K562 (cell line): ENCODE measurements around the gene C12orf60.

Source experiments
- ARID4B ChIP-seq: sonication (generic); formaldehyde crosslinking; IDR thresholded peaks from 2 replicates; pipeline ENCODE4 v1.8.0; 2022; ENCODE audit warnings: mild to moderate bottlenecking, missing genetic modification reagents
- BRD9 ChIP-seq: fragments of 450-650 bp; IDR thresholded peaks from 2 replicates; pipeline ENCODE4 v1.6.1; 2018; ENCODE audit warnings: low read depth; ENCODE audit not compliant: partially characterized antibody
- CREB1 ChIP-seq, 2 experiments: sonication (generic) in 1 of 2; formaldehyde crosslinking in 1 of 2; IDR thresholded peaks; 2 replicates each; pipeline versions ENCODE4 v1.6.1 to v1.8.0; 2012 to 2022; ENCODE audit warnings: inconsistent platforms in 1 of 2, mild to moderate bottlenecking in 1 of 2, missing genetic modification reagents in 1 of 2, moderate library complexity in 1 of 2
- DNMT1 ChIP-seq: fragments of 450-650 bp; IDR thresholded peaks from 2 replicates; pipeline ENCODE4 v1.6.1; 2016; ENCODE audit warnings: antibody characterized with exemption, mild to moderate bottlenecking
- POLR2A ChIP-seq: fragments of 450-650 bp; conservative IDR thresholded peaks from 2 replicates; pipeline ENCODE4 v1.6.1; 2016
- POLR2AphosphoS5 ChIP-seq: IDR thresholded peaks from 2 replicates; pipeline ENCODE4 v1.6.1; 2011; ENCODE audit warnings: mild to moderate bottlenecking, low read depth, low read length, moderate library complexity; ENCODE audit not compliant: control insufficient read depth, insufficient read depth
- SMARCB1 ChIP-seq: IDR thresholded peaks from 2 replicates; pipeline ENCODE4 v1.6.1; 2011; ENCODE audit warnings: improper control_type of control experiment, low read depth; ENCODE audit not compliant: insufficient read length
- SRF ChIP-seq, 2 experiments: fragments of 250-450, 450-650 bp in 1 of 2; sonication (Bioruptor Pico) in 1 of 2; sonication (generic) in 1 of 2; formaldehyde crosslinking; IDR thresholded peaks; 2 replicates each; pipeline versions ENCODE4 v1.5.0 to v1.5.1; 2020 to 2022; ENCODE audit warnings: mild to moderate bottlenecking in 1 of 2, missing genetic modification reagents in 1 of 2
- UBTF ChIP-seq, 2 experiments: IDR thresholded peaks; 2 replicates each; pipeline ENCODE4 v1.6.1; 2012; ENCODE audit warnings: improper control_type of control experiment in 2 of 2, low read depth in 2 of 2, low read length in 2 of 2, borderline replicate concordance in 1 of 2
- TF ChIP-seq, protein P1 (sequence below): fragments of 250-450 bp; sonication (Bioruptor Pico); IDR thresholded peaks from 2 replicates; pipeline ENCODE4 v1.4.0; 2020; ENCODE audit warnings: mild to moderate bottlenecking, moderate library complexity
- TF ChIP-seq, protein P2 (sequence below): sonication (generic); formaldehyde crosslinking; IDR thresholded peaks from 2 replicates; pipeline ENCODE4 v1.9.0; 2022; ENCODE audit warnings: mild to moderate bottlenecking, missing genetic modification reagents
- TF ChIP-seq, protein P3 (sequence below): sonication (generic); formaldehyde crosslinking; IDR thresholded peaks from 2 replicates; pipeline ENCODE4 v1.8.1; 2022; ENCODE audit warnings: missing genetic modification reagents

DNA sequence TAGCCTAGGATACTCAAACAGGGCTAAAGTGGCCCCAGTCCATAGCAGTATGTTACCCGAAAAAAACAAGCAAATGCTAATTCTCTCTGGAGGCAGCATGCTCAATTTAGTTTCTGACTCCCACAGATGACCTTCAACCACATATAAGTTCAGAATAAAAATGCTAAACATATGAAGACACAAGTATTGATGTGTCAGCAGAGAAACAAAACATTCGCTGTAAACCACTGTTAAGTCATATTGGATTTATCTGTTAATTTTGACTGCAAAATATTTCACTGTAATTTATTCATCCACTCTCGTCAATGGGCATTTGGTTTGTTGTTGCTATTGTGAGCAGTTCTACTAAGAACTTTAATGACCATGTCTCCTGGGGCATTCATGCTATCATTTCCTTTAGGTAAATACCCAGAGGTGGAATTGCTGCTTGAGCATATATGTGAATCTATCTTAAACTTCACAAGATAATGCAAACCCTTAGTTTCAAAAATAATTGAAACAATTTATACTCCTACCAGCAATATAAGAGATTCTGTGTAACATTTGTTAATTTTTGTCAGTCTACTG lies 36.7 kb upstream of the C12orf60 start:
- TF ChIP-seq UBTF (IDR thresholded peaks at IDR 0.05; ENCODE audit: borderline replicate concordance in 1 of 2, low read depth in 2 of 2, low read length in 2 of 2) (no peak), SMARCB1 (no peak), BRD9 (no peak), POLR2A (no peak), POLR2AphosphoS5 (no peak), DNMT1 (no peak), ARID4B (CRISPR knock-in tag) (no peak), CREB1 (IDR thresholded peaks at IDR 0.05) (no peak), CREB1 (CRISPR knock-in tag; IDR thresholded peaks at IDR 0.05) (no peak), SRF (CRISPR knock-in tag; IDR thresholded peaks at IDR 0.05) (no peak)
- TF ChIP-seq, protein P1, sequence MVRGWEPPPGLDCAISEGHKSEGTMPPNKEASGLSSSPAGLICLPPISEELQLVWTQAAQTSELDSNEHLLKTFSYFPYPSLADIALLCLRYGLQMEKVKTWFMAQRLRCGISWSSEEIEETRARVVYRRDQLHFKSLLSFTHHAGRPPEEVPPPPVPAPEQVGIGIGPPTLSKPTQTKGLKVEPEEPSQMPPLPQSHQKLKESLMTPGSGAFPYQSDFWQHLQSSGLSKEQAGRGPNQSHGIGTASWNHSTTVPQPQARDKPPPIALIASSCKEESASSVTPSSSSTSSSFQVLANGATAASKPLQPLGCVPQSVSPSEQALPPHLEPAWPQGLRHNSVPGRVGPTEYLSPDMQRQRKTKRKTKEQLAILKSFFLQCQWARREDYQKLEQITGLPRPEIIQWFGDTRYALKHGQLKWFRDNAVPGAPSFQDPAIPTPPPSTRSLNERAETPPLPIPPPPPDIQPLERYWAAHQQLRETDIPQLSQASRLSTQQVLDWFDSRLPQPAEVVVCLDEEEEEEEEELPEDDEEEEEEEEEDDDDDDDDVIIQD (CRISPR knock-in tag) = no peak
- TF ChIP-seq, protein P2, sequence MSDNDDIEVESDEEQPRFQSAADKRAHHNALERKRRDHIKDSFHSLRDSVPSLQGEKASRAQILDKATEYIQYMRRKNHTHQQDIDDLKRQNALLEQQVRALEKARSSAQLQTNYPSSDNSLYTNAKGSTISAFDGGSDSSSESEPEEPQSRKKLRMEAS = no peak
- TF ChIP-seq, protein P3, sequence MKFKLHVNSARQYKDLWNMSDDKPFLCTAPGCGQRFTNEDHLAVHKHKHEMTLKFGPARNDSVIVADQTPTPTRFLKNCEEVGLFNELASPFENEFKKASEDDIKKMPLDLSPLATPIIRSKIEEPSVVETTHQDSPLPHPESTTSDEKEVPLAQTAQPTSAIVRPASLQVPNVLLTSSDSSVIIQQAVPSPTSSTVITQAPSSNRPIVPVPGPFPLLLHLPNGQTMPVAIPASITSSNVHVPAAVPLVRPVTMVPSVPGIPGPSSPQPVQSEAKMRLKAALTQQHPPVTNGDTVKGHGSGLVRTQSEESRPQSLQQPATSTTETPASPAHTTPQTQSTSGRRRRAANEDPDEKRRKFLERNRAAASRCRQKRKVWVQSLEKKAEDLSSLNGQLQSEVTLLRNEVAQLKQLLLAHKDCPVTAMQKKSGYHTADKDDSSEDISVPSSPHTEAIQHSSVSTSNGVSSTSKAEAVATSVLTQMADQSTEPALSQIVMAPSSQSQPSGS = no peak
